GM15510 (cell line): Measurements from ENCODE around the gene UBE2Z.
A peak's percentile ranks its signal among the peaks of the same experiment; 100 is the strongest.

ENCODE experiments used
- POLR2A ChIP-seq: IDR thresholded peaks from 3 replicates; pipeline ENCODE4 v1.6.1; 2011; ENCODE audit warnings: borderline replicate concordance; ENCODE audit not compliant: insufficient read length; ENCODE audit errors: extremely low read depth

Gene UBE2Z

GRCh38 chr17:48925991-48926342 lies 17.8 kb downstream of the UBE2Z start:
- TF ChIP-seq POLR2A = no peak

- no peak for TF ChIP-seq POLR2A
These were observed 20.0 kb downstream of the UBE2Z start for GRCh38 chr17:48927978-48928745.

GRCh38 chr17:48928876-48929811 lies 20.9 kb downstream of the UBE2Z start:
- TF ChIP-seq POLR2A = no peak

- no peak for TF ChIP-seq POLR2A
These were observed 21.6 kb downstream of the UBE2Z start for GRCh38 chr17:48929812-48930165.

GRCh38 chr17:48930435-48930873 lies 22.2 kb downstream of the UBE2Z start:
- TF ChIP-seq POLR2A = no peak

- TF ChIP-seq POLR2A = no peak
These were observed 24.8 kb downstream of the UBE2Z start for GRCh38 chr17:48933035-48933434.

- peak; percentile 94 for TF ChIP-seq POLR2A
These were observed 36.5 kb downstream of the UBE2Z start, which contains the start of gene SNF8 for GRCh38 chr17:48944515-48945260. Gene SNF8 (minus strand): TSS chr17:48944842. CDS start chr17:48944734, 108 bp downstream.

- no peak for TF ChIP-seq POLR2A
These were observed 43.4 kb downstream of the UBE2Z start for GRCh38 chr17:48951572-48951971.

GRCh38 chr17:48952904-48953303 lies 44.7 kb downstream of the UBE2Z start:
- no peak for TF ChIP-seq POLR2A

GRCh38 chr17:48954300-48954755 lies 46.1 kb downstream of the UBE2Z start:
- no peak for TF ChIP-seq POLR2A

- TF ChIP-seq POLR2A = no peak
These were observed 52.8 kb downstream of the UBE2Z start for GRCh38 chr17:48960834-48961515.

- no peak for TF ChIP-seq POLR2A
These were observed 53.5 kb downstream of the UBE2Z start for GRCh38 chr17:48961516-48962233.

GRCh38 chr17:48970224-48970623 lies 62.0 kb downstream of the UBE2Z start:
- no peak for TF ChIP-seq POLR2A

- no peak for TF ChIP-seq POLR2A
These were observed 62.9 kb downstream of the UBE2Z start for GRCh38 chr17:48970865-48971687.

GRCh38 chr17:48972749-48973097 lies 64.5 kb downstream of the UBE2Z start:
- TF ChIP-seq POLR2A = no peak
